HK-2 (cell line): ENCODE data around the gene NUMB.
A peak's percentile ranks its signal among the peaks of the same experiment; 100 is the strongest.

ENCODE experiments used
- DNase-seq: peaks from one replicate; pipeline ENCODE4 v3.0.0-alpha.2; 2018; ENCODE audit not compliant: unreplicated experiment

The NUMB gene

GRCh38 chr14:73289729-73290128 lies 168.6 kb downstream of the NUMB start:
- DNase-seq: no peak

GRCh38 chr14:73289308-73289707 lies 169.0 kb downstream of the NUMB start:
- DNase-seq: no peak

GRCh38 chr14:73287071-73287470 lies 171.3 kb downstream of the NUMB start:
- no peak for DNase-seq

- no peak for DNase-seq
Measured at GRCh38 chr14:73286598-73286997, 171.7 kb downstream of the NUMB start.

- no peak for DNase-seq
Measured at GRCh38 chr14:73285979-73286378, 172.4 kb downstream of the NUMB start.

GRCh38 chr14:73283608-73284379 lies 174.6 kb downstream of the NUMB start:
- DNase-seq: peak; percentile 31

- DNase-seq: no peak
Measured at GRCh38 chr14:73280903-73281302, 177.4 kb downstream of the NUMB start.

- no peak for DNase-seq
Measured at GRCh38 chr14:73277376-73277775, 181.0 kb downstream of the NUMB start.

- DNase-seq: no peak
Measured at GRCh38 chr14:73276836-73277235, 181.5 kb downstream of the NUMB start.

- DNase-seq: no peak
Measured at GRCh38 chr14:73273799-73274198, 184.5 kb downstream of the NUMB start.

- DNase-seq: no peak
Measured at GRCh38 chr14:73272393-73272792, 186.0 kb downstream of the NUMB start.

- DNase-seq: no peak
Measured at GRCh38 chr14:73269729-73270531, 188.4 kb downstream of the NUMB start.

- DNase-seq: no peak
Measured at GRCh38 chr14:73267474-73267873, 190.9 kb downstream of the NUMB start.

- no peak for DNase-seq
Measured at GRCh38 chr14:73266317-73266716, 192.0 kb downstream of the NUMB start.

- no peak for DNase-seq
Measured at GRCh38 chr14:73265721-73266046, 192.7 kb downstream of the NUMB start.

- DNase-seq: no peak
Measured at GRCh38 chr14:73264885-73265720, 193.2 kb downstream of the NUMB start.

- DNase-seq: no peak
Measured at GRCh38 chr14:73264080-73264884, 194.1 kb downstream of the NUMB start.

GRCh38 chr14:73263606-73264005 lies 194.7 kb downstream of the NUMB start:
- no peak for DNase-seq

GRCh38 chr14:73262427-73263183 lies 195.7 kb downstream of the NUMB start:
- DNase-seq: no peak

GRCh38 chr14:73261520-73262426 lies 196.6 kb downstream of the NUMB start:
- DNase-seq: no peak
